B cell (primary cell): Measurements from ENCODE around the gene TPSAB1. TPM values are rescaled to one million over a fixed set of nuclear protein-coding genes. Genes with fewer than 3 reads are reported as not detected.

Source experiments
- ATAC-seq: fragments of 200-7000 bp; cut with Tn5 transposase; one replicate; pipeline ENCODE4 v1.10.0; 2021; ENCODE audit warnings: low read depth, mild to moderate bottlenecking, moderate number of reproducible peaks, moderate library complexity
- CTCF ChIA-PET: fragments of 350-600 bp; sonication (Branson Sonifier 250); formaldehyde crosslinking; loops from one replicate; lab custom pipeline; 2021; ENCODE audit warnings: antibody characterized with exemption, inconsistent platforms; lab: Charles Lee
- POLR2A ChIA-PET: fragments of 350-600 bp; sonication (Branson Sonifier 250); formaldehyde crosslinking; loops from one replicate; lab custom pipeline; 2021; ENCODE audit warnings: antibody characterized with exemption; lab: Charles Lee
- DNase-seq: peaks from one replicate; pipeline ENCODE4 v3.0.0; 2013
- H2AFZ ChIP-seq: 2 replicates; pipeline ENCODE4 v1.6.1; 2012; ENCODE audit warnings: mild to moderate bottlenecking, low read depth, low read length; ENCODE audit not compliant: insufficient read depth, poor library complexity, severe bottlenecking
- H3K27ac ChIP-seq, 2 donors: 1 replicate in 1 of 2; 2 replicates in 1 of 2; pipeline ENCODE4 v1.5.1; 2012 to 2013; ENCODE audit warnings: low read length in 2 of 2, mild to moderate bottlenecking in 2 of 2, moderate library complexity in 1 of 2
- H3K27me3 ChIP-seq, 4 experiments: fragments of 200-600 bp in 1 of 4; sonication (generic) in 1 of 4; replicated peaks in 1 of 4; 1 replicate in 2 of 4; 2 replicates in 2 of 4; pipeline versions ENCODE4 v1.6.1 to v1.7.0; 2013 to 2016; ENCODE audit warnings: low read length in 3 of 4, mild to moderate bottlenecking in 2 of 4, mixed read lengths in 1 of 4, moderate library complexity in 1 of 4; ENCODE audit not compliant: insufficient read depth in 4 of 4, control insufficient read depth in 3 of 4; ENCODE audit errors: control extremely low read depth in 1 of 4
- H3K36me3 ChIP-seq, 2 experiments: replicated peaks in 1 of 2; 1 replicate in 1 of 2; 2 replicates in 1 of 2; pipeline versions ENCODE4 v1.6.1 to v1.7.1; 2013; ENCODE audit warnings: low read length in 1 of 2; ENCODE audit not compliant: insufficient read depth in 2 of 2, control insufficient read depth in 1 of 2; ENCODE audit errors: control extremely low read depth in 1 of 2, extremely low read depth in 1 of 2
- H3K4me1 ChIP-seq, 2 donors: fragments of 200-600 bp in 1 of 2; sonication (generic) in 1 of 2; 1 replicate in 1 of 2; 2 replicates in 1 of 2; pipeline versions ENCODE4 v1.5.1 to v1.6.1; 2013 to 2017; ENCODE audit warnings: low read length in 2 of 2; ENCODE audit not compliant: control insufficient read depth in 2 of 2, insufficient read depth in 2 of 2
- H3K4me2 ChIP-seq: replicated peaks from 2 replicates; pipeline ENCODE3; 2012; ENCODE audit warnings: mild to moderate bottlenecking, low read depth, low read length; ENCODE audit not compliant: poor library complexity, severe bottlenecking
- H3K4me3 ChIP-seq, 5 experiments: fragments of 200-600 bp in 1 of 5; sonication (generic) in 1 of 5; 1 replicate in 3 of 5; 2 replicates in 2 of 5; pipeline versions ENCODE4 v1.5.1 to v1.7.0; 2011 to 2016; ENCODE audit warnings: low read length in 4 of 5, mild to moderate bottlenecking in 4 of 5, low read depth in 2 of 5, control low read depth in 1 of 5, moderate library complexity in 1 of 5; ENCODE audit not compliant: insufficient read depth in 1 of 5; ENCODE audit errors: control extremely low read depth in 1 of 5, extremely low read depth in 1 of 5
- H3K79me2 ChIP-seq: fragments of 200-600 bp; sonication (generic); one replicate; pipeline ENCODE4 v1.6.0; 2016; ENCODE audit warnings: low read length; ENCODE audit not compliant: control insufficient read depth, insufficient read depth
- H3K9ac ChIP-seq: fragments of 200-600 bp; sonication (generic); 2 replicates; pipeline ENCODE4 v1.6.1; 2017; ENCODE audit warnings: mild to moderate bottlenecking, low read length, moderate library complexity
- H3K9me3 ChIP-seq, 3 donors: one replicate each; pipeline versions ENCODE4 v1.6.1 to v1.7.1; 2013; ENCODE audit warnings: low read length in 2 of 3; ENCODE audit not compliant: control insufficient read depth in 2 of 3, insufficient read depth in 1 of 3; ENCODE audit errors: control extremely low read depth in 1 of 3
- H4K20me1 ChIP-seq: 2 replicates; pipeline ENCODE4 v1.6.0; 2012; ENCODE audit warnings: mild to moderate bottlenecking, low read length; ENCODE audit not compliant: insufficient read depth, control insufficient read depth, poor library complexity, severe bottlenecking
- H3K27ac Mint-ChIP-seq: one replicate; pipeline ENCODE4 v1.8.0; 2021; ENCODE audit warnings: mixed read lengths
- H3K27me3 Mint-ChIP-seq: one replicate; pipeline ENCODE4 v1.8.0; 2021; ENCODE audit warnings: mixed read lengths
- H3K4me1 Mint-ChIP-seq: one replicate; pipeline ENCODE4 v1.8.0; 2021; ENCODE audit warnings: mixed read lengths
- H3K4me3 Mint-ChIP-seq: one replicate; pipeline ENCODE4 v1.8.0; 2021; ENCODE audit warnings: mixed read lengths
- H3K9me3 Mint-ChIP-seq: one replicate; pipeline ENCODE4 v1.8.0; 2022; ENCODE audit warnings: mixed read lengths; ENCODE audit not compliant: insufficient read depth
- EZH2 ChIP-seq: IDR thresholded peaks from 2 replicates; pipeline ENCODE4 v1.6.1; 2012; ENCODE audit warnings: borderline replicate concordance, low read depth, mild to moderate bottlenecking, moderate library complexity, low read length; ENCODE audit not compliant: insufficient read depth, poor library complexity, severe bottlenecking
- WGBS: methylation state at CpG from one replicate; pipeline ENCODE4 v1.1.5; 2013; ENCODE audit warnings: missing lambda C conversion rate; ENCODE audit not compliant: insufficient coverage; 5-methylcytosine and 5-hydroxymethylcytosine counted together
- intact Hi-C: fragments of 100-400 bp; cut with micrococcal nuclease; formaldehyde crosslinking; loops from one replicate; pipeline ENCODE4 v1.10.0; 2022
- polyA plus RNA-seq: library from polyadenylated mRNA; depleted of rRNA; stranded (reverse); fragments of >200 nt; gene quantifications from 2 replicates; pipeline ENCODE4 v1.2.3, GENCODE V29; 2012
- total RNA-seq, 2 donors: library from RNA; stranded (reverse); fragments of 120-200 nt in 1 of 2; gene quantifications; 1 replicate in 1 of 2; 2 replicates in 1 of 2; pipeline versions ENCODE4 v1.2.3 to v1.2.4, GENCODE V29; 2013 to 2022
- TF ChIP-seq, protein P1 (sequence below): fragments of 200-600 bp; IDR thresholded peaks from one replicate; pipeline ENCODE4 v1.8.0; 2022; ENCODE audit warnings: antibody characterized with exemption, mild to moderate bottlenecking

The TPSAB1 gene
- total and polyA plus RNA-seq, 2 donors (not counting 1 experiment from before 2014, with no cell fraction given) = not detected

GRCh38 chr16:1221628-1222552, 18.6 kb upstream of the TPSAB1 start:
- H3K36me3 ChIP-seq = no peaks in the 10 kb centered on the region
- no peak overlapping the region for H3K4me3 Mint-ChIP-seq
- H3K9me3 ChIP-seq = no peaks in the 10 kb centered on the region
- no peaks in the 10 kb centered on the region for H3K4me1 ChIP-seq
- no peaks in the 10 kb centered on the region for H4K20me1 ChIP-seq
- H3K79me2 ChIP-seq = no peaks in the 10 kb centered on the region
- POLR2A ChIA-PET = no interaction called here
- no peak overlapping the region for H3K9ac ChIP-seq
- H3K27ac ChIP-seq = no peak overlapping the region
- H3K4me2 ChIP-seq = no peak overlapping the region
- WGBS = 81% methylated on average over 35 of the region's 40 CpGs
- ATAC-seq (no peak), DNase-seq (no peak)
- CTCF ChIA-PET = no interaction called here
- no peak overlapping the region for H2AFZ ChIP-seq
- no peaks in the 10 kb centered on the region for H3K27me3 Mint-ChIP-seq
- intact Hi-C loops = no loop called here
- H3K27ac Mint-ChIP-seq = no peak overlapping the region
- H3K27me3 ChIP-seq = no peaks in the 10 kb centered on the region
- no peaks in the 10 kb centered on the region for H3K9me3 Mint-ChIP-seq
- TF ChIP-seq EZH2 = no peak
- TF ChIP-seq, protein P1, sequence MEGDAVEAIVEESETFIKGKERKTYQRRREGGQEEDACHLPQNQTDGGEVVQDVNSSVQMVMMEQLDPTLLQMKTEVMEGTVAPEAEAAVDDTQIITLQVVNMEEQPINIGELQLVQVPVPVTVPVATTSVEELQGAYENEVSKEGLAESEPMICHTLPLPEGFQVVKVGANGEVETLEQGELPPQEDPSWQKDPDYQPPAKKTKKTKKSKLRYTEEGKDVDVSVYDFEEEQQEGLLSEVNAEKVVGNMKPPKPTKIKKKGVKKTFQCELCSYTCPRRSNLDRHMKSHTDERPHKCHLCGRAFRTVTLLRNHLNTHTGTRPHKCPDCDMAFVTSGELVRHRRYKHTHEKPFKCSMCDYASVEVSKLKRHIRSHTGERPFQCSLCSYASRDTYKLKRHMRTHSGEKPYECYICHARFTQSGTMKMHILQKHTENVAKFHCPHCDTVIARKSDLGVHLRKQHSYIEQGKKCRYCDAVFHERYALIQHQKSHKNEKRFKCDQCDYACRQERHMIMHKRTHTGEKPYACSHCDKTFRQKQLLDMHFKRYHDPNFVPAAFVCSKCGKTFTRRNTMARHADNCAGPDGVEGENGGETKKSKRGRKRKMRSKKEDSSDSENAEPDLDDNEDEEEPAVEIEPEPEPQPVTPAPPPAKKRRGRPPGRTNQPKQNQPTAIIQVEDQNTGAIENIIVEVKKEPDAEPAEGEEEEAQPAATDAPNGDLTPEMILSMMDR = no peak
- no peaks in the 10 kb centered on the region for H3K4me1 Mint-ChIP-seq
- H3K4me3 ChIP-seq = no peak overlapping the region
